Trophoblast cell (in vitro differentiated cells and primary cell): Measurements from ENCODE around the gene HOXA7.

Source experiments
- DNase-seq, 2 donors: peaks; one replicate each; pipeline ENCODE4 v3.0.0-alpha.2; 2016
- H2AFZ ChIP-seq: 2 replicates; pipeline ENCODE4 v1.6.1; 2013; ENCODE audit warnings: low read length, moderate library complexity, mild to moderate bottlenecking; ENCODE audit not compliant: insufficient read depth, poor library complexity
- H2AK5ac ChIP-seq: 2 replicates; pipeline ENCODE4 v1.6.1; 2013; ENCODE audit warnings: mild to moderate bottlenecking, low read length
- H2BK120ac ChIP-seq: 2 replicates; pipeline ENCODE4 v1.6.1; 2013; ENCODE audit warnings: low read length, mild to moderate bottlenecking, moderate library complexity; ENCODE audit not compliant: insufficient read depth, poor library complexity
- H2BK12ac ChIP-seq: 2 replicates; pipeline ENCODE4 v1.6.1; 2013; ENCODE audit warnings: mild to moderate bottlenecking, low read length, moderate library complexity
- H2BK5ac ChIP-seq: 2 replicates; pipeline ENCODE4 v1.6.1; 2013; ENCODE audit warnings: low read length, low read depth, moderate library complexity, mild to moderate bottlenecking; ENCODE audit not compliant: poor library complexity
- H3K14ac ChIP-seq: 2 replicates; pipeline ENCODE4 v1.6.1; 2013; ENCODE audit warnings: mild to moderate bottlenecking, low read length
- H3K18ac ChIP-seq: 2 replicates; pipeline ENCODE4 v1.6.1; 2013; ENCODE audit warnings: mild to moderate bottlenecking, low read length
- H3K23ac ChIP-seq: 2 replicates; pipeline ENCODE4 v1.6.1; 2013; ENCODE audit warnings: low read length
- H3K27ac ChIP-seq: 2 replicates; pipeline ENCODE4 v1.5.1; 2013; ENCODE audit warnings: low read depth, mild to moderate bottlenecking, inconsistent platforms, low read length, moderate library complexity
- H3K27me3 ChIP-seq: 2 replicates; pipeline ENCODE4 v1.6.1; 2013; ENCODE audit warnings: inconsistent platforms, mild to moderate bottlenecking, low read length, moderate library complexity; ENCODE audit not compliant: insufficient read depth
- H3K36me3 ChIP-seq, 2 experiments: 1 replicate in 1 of 2; 2 replicates in 1 of 2; pipeline ENCODE4 v1.6.1; 2013; ENCODE audit warnings: low read length in 2 of 2, mild to moderate bottlenecking in 2 of 2, moderate library complexity in 1 of 2; ENCODE audit not compliant: insufficient read depth in 2 of 2, control insufficient read depth in 1 of 2
- H3K4ac ChIP-seq: 2 replicates; pipeline ENCODE4 v1.6.1; 2013; ENCODE audit warnings: low read depth, mild to moderate bottlenecking, low read length, moderate library complexity
- H3K4me1 ChIP-seq, 2 experiments: 1 replicate in 1 of 2; 2 replicates in 1 of 2; pipeline ENCODE4 v1.6.1; 2013; ENCODE audit warnings: low read length in 2 of 2, mild to moderate bottlenecking in 2 of 2, moderate library complexity in 1 of 2; ENCODE audit not compliant: insufficient read depth in 2 of 2, control insufficient read depth in 1 of 2
- H3K4me2 ChIP-seq: 2 replicates; pipeline ENCODE4 v1.6.1; 2013; ENCODE audit warnings: inconsistent platforms, mild to moderate bottlenecking, low read length, moderate library complexity
- H3K4me3 ChIP-seq: 2 replicates; pipeline ENCODE4 v1.5.1; 2013; ENCODE audit warnings: mild to moderate bottlenecking, low read depth, low read length, inconsistent platforms
- H3K79me1 ChIP-seq: one replicate; pipeline ENCODE4 v1.6.1; 2013; ENCODE audit warnings: low read length
- H3K79me2 ChIP-seq: 2 replicates; pipeline ENCODE4 v1.6.1; 2013; ENCODE audit warnings: low read length, mild to moderate bottlenecking; ENCODE audit not compliant: control insufficient read depth, insufficient read depth, poor library complexity
- H3K9ac ChIP-seq: 2 replicates; pipeline ENCODE4 v1.6.1; 2013; ENCODE audit warnings: mild to moderate bottlenecking, low read length
- H3K9me3 ChIP-seq: 2 replicates; pipeline ENCODE4 v1.6.1; 2013; ENCODE audit warnings: low read depth, mild to moderate bottlenecking, control low read depth, inconsistent platforms, low read length; ENCODE audit not compliant: insufficient read depth
- H4K12ac ChIP-seq: 2 replicates; pipeline ENCODE4 v1.6.1; 2013; ENCODE audit warnings: low read depth, mild to moderate bottlenecking, low read length, moderate library complexity
- H4K8ac ChIP-seq: 2 replicates; pipeline ENCODE4 v1.6.1; 2013; ENCODE audit warnings: low read depth, mild to moderate bottlenecking, low read length, moderate library complexity
- H4K91ac ChIP-seq: one replicate; pipeline ENCODE4 v1.6.1; 2013; ENCODE audit warnings: low read depth, mild to moderate bottlenecking, low read length, moderate library complexity
- WGBS: extraction: QIAGEN DNeasy Blood & Tissue Kit; methylation state at CpG from one replicate; pipeline ENCODE4 v1.1.7; 2013; ENCODE audit warnings: missing lambda C conversion rate; ENCODE audit not compliant: insufficient read length, insufficient coverage; ENCODE audit errors: extremely low coverage; 5-methylcytosine and 5-hydroxymethylcytosine counted together

HOXA7 gene

DNA sequence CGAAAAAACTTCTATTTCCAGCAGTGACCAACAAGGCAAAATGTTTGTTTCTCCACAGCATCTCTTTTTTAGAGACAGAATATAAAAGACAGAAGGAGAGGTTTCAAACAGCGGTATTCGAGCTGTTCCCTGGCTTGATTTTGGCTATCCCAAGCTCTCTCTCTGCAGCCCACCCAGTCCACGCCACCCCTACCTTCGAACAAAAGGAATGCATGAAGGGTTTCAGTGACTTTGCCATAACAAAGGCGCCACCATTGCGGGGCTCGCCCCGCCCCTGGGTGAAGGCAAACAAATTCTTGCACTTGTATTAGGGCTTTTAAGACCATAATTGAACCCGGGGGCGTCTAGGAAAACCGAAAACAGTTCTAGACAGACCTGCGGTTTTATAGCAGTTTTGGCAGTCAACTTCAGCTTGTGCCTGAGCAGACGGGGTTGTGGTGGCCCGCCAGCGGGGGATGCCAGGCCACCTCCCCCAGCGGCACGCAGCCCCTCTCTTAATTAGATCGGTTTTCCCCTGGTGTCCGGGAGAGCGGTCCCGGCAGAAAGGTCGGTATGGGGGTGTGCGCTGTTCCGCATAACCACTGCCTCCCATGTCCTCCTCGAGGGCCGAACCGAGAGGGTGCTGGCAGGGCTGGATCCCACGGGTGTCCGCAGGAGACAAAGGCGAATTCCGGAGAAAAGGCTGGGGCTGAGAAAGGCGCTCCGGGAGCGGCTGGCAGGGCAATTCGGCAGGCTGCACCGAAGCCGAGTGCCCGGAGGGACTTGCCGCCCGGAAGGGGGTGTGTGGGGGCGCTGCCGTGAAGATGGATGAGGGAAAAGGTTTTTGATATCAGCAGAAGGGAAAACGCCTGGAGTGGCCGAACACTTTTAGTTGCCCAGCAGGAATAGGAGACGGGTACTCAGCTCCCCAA lies 31.3 kb upstream of the HOXA7 start:
- no peak overlapping the region for H3K14ac ChIP-seq
- WGBS = no CpG with 5 or more reads among the region's 46 CpGs

DNA sequence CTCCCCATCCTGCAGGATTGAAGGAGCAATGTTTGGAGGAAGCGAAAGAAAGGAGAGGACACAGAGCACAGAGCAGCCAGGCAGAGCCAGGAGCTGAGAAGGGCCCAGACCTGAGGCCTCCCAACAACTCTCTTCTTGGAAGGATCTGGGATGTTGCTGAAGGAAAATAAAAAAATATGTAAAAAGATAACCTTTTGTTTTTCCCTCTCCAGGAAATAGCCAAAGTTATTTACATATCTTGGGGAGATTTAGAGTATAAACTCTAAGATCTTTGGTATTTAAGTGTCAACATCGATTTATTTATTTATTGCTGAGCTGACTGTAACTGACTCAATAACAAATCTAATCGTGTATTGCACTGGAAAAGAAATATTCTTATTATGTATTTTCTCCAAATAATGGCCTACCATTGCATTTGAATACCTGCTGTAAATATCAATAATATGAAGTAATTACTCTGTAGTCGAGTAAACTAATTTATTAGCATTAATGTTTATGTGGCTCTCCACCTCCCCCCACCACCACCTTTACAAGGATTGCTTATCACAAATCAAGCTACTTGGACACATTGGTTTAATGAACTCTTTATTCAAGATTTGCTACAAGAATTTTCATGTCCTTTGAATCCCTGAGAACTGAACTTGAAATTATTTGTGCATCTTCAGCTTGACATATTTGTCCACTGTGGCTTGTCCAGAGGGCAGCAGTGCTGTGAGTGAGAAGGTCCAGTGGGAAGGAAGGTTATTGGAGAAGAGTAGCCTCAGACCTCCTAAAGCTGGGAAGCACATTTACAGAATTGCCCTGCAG lies 30.4 kb upstream of the HOXA7 start:
- Histone ChIP-seq H2BK120ac (no peak overlapping the region), H3K4me3 (no peak overlapping the region), H3K14ac (no peak overlapping the region), H3K4me1 (peaks cover 29 to 30% of the 10 kb centered on the region in 2 experiments), H3K9ac (no peak overlapping the region), H3K23ac (no peak overlapping the region), H2BK5ac (no peak overlapping the region), H3K36me3 (no peaks in the 10 kb centered on the region), H3K79me2 (no peaks in the 10 kb centered on the region), H3K4ac (no peak overlapping the region), H3K27ac (no peak overlapping the region), H3K27me3 (peaks cover 93% of the 10 kb centered on the region), H2AFZ (no peak overlapping the region), H4K8ac (no peak overlapping the region), H3K9me3 (peaks cover 20% of the 10 kb centered on the region), H4K91ac (no peak overlapping the region), H2AK5ac (no peak overlapping the region), H2BK12ac (no peak overlapping the region), H3K79me1 (peaks cover 3% of the 10 kb centered on the region), H3K18ac (no peak overlapping the region), H4K12ac (no peak overlapping the region), H3K4me2 (no peak overlapping the region)
- no peak for DNase-seq
- no CpG with 5 or more reads among the region's 4 CpGs for WGBS

More for the DNA sequence above, 31.3 kb upstream of the HOXA7 start:
- H2BK120ac ChIP-seq = no peak overlapping the region
- DNase-seq = no peak
- peaks cover 93% of the 10 kb centered on the region for H3K27me3 ChIP-seq
- no peak overlapping the region for H3K27ac ChIP-seq
- no peaks in the 10 kb centered on the region for H3K36me3 ChIP-seq
- H2AFZ ChIP-seq = no peak overlapping the region
- H3K9me3 ChIP-seq = peaks cover 20% of the 10 kb centered on the region
- no peak overlapping the region for H3K9ac ChIP-seq
- no peak overlapping the region for H2BK5ac ChIP-seq
- H3K18ac ChIP-seq = no peak overlapping the region
- peak overlapping the region; percentile 62 for H3K4me2 ChIP-seq
- H2BK12ac ChIP-seq = no peak overlapping the region
- H4K91ac ChIP-seq = no peak overlapping the region
- no peak overlapping the region for H4K12ac ChIP-seq
- H2AK5ac ChIP-seq = no peak overlapping the region
- H4K8ac ChIP-seq = no peak overlapping the region
- peaks cover 27 to 30% of the 10 kb centered on the region in 2 experiments for H3K4me1 ChIP-seq
- H3K4me3 ChIP-seq = no peak overlapping the region
- no peaks in the 10 kb centered on the region for H3K79me2 ChIP-seq
- no peak overlapping the region for H3K23ac ChIP-seq
- no peak overlapping the region for H3K4ac ChIP-seq
- H3K79me1 ChIP-seq = peaks cover 3% of the 10 kb centered on the region

DNA sequence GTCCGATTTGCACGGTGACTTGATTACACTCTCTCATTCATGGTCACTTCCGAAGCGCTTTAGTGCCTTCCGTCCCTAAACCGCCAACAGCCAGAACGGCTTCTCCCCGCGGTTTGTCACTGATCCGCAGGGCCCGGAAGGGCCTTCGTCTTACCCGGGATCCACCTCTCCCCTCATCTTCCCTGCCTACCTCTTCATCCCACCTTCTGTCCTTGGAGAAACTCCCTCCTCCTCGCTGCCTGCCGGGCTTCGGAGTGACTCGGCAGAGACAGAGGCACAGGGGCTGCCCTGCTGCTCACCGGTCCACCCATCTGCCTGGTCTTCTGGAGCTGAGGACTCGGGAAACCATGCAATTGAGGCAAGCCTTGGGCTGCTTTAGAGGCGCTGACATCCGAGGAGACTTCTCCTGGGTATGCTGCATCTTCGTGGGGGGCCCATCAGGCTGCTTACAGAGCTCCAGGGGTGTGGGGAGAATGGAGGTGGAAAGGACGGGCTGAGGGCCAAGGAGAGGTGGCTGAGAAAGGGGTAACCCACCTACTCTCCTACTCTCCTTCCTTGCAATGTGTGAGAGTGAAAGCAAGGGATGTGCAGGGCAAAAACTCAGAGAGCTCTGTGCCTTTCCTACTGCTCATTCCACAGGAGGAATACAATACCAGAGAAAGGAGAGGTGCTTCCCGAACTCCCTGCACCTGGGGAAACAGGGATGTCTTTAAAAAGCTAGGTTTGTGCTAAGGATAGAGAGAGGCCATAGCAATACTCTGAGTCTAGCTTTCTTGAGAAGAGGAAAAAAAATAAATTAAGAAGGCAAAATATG lies 29.6 kb upstream of the HOXA7 start:
- Histone ChIP-seq H3K79me1 (peaks cover 3% of the 10 kb centered on the region), H3K4me3 (no peak overlapping the region), H2AFZ (no peak overlapping the region), H2BK120ac (no peak overlapping the region), H3K4me2 (peak overlapping the region; percentile 64), H3K23ac (no peak overlapping the region), H2BK5ac (no peak overlapping the region), H3K9me3 (peaks cover 23% of the 10 kb centered on the region), H3K18ac (no peak overlapping the region), H4K8ac (no peak overlapping the region), H3K4ac (no peak overlapping the region), H3K14ac (no peak overlapping the region), H4K91ac (no peak overlapping the region), H3K4me1 (peaks cover 29 to 30% of the 10 kb centered on the region in 2 experiments), H3K36me3 (no peaks in the 10 kb centered on the region), H3K9ac (no peak overlapping the region), H2BK12ac (no peak overlapping the region), H3K27ac (no peak overlapping the region), H4K12ac (no peak overlapping the region), H2AK5ac (no peak overlapping the region), H3K27me3 (peaks cover 88% of the 10 kb centered on the region), H3K79me2 (no peaks in the 10 kb centered on the region)
- WGBS = no CpG with 5 or more reads among the region's 24 CpGs
- DNase-seq = no peak
